GM18508 (cell line): Measurements from ENCODE around the gene DENND1C.
"Not testable (repeated sequence)": the region's sequence is repeated elsewhere in the genome, so short reads cannot be mapped to it uniquely, and the experiment has no call there.

ENCODE experiments used
- ATAC-seq: cut with Tn5 transposase; IDR thresholded peaks from one replicate; pipeline ENCODE4 v1.9.1; 2021; ENCODE audit warnings: moderate number of reproducible peaks; ENCODE audit not compliant: insufficient read depth, unreplicated experiment

DENND1C gene

GRCh38 chr19:6458695-6459261 lies 22.8 kb downstream of the DENND1C start:
- no peak for ATAC-seq

- no peak for ATAC-seq
Measured at GRCh38 chr19:6457958-6458694, 23.5 kb downstream of the DENND1C start.

- ATAC-seq = no peak
Measured at GRCh38 chr19:6455924-6456323, 25.7 kb downstream of the DENND1C start.

- no peak for ATAC-seq
Measured at GRCh38 chr19:6453951-6454565, 27.5 kb downstream of the DENND1C start.

GRCh38 chr19:6452899-6453298 lies 28.7 kb downstream of the DENND1C start:
- no peak for ATAC-seq

- no peak for ATAC-seq
Measured at GRCh38 chr19:6452223-6452614, 29.4 kb downstream of the DENND1C start.

- no peak for ATAC-seq
Measured at GRCh38 chr19:6451583-6452222, 29.9 kb downstream of the DENND1C start.

- no peak for ATAC-seq
Measured at GRCh38 chr19:6450166-6450565, 31.4 kb downstream of the DENND1C start.

GRCh38 chr19:6448045-6448444 lies 33.5 kb downstream of the DENND1C start:
- ATAC-seq = no peak

- no peak for ATAC-seq
Measured at GRCh38 chr19:6446452-6446851, 35.1 kb downstream of the DENND1C start.

- no peak for ATAC-seq
Measured at GRCh38 chr19:6443986-6444385, 37.6 kb downstream of the DENND1C start.

- no peak for ATAC-seq
Measured at GRCh38 chr19:6442087-6442688, 39.4 kb downstream of the DENND1C start.

- no peak for ATAC-seq
Measured at GRCh38 chr19:6440905-6441304, 40.7 kb downstream of the DENND1C start.

- ATAC-seq = no peak
Measured at GRCh38 chr19:6439743-6440142, 41.8 kb downstream of the DENND1C start.

GRCh38 chr19:6433663-6434062 lies 47.9 kb downstream of the DENND1C start, which contains the start of gene SLC25A41:
Gene SLC25A41, minus strand, starts transcription at chr19:6433763. Its CDS starts 70 bp downstream, at chr19:6433693.
- ATAC-seq = no peak

GRCh38 chr19:6433165-6433564 lies 48.4 kb downstream of the DENND1C start:
- no peak for ATAC-seq

GRCh38 chr19:6431891-6432290 lies 49.7 kb downstream of the DENND1C start:
- ATAC-seq = no peak

- no peak for ATAC-seq
Measured at GRCh38 chr19:6429419-6430221, 52.0 kb downstream of the DENND1C start.

GRCh38 chr19:6428692-6429418 lies 52.7 kb downstream of the DENND1C start:
- ATAC-seq = not testable (repeated sequence)
